SIG-M5 treated with dmso at 0.1 percent for 504 hours (cell line): ENCODE data around the gene LCA5L.

ENCODE experiments used
- DNase-seq: peaks from one replicate; lab custom pipeline; 2025; ENCODE audit not compliant: unreplicated experiment; lab: John Stamatoyannopoulos, UW

Gene LCA5L

DNA sequence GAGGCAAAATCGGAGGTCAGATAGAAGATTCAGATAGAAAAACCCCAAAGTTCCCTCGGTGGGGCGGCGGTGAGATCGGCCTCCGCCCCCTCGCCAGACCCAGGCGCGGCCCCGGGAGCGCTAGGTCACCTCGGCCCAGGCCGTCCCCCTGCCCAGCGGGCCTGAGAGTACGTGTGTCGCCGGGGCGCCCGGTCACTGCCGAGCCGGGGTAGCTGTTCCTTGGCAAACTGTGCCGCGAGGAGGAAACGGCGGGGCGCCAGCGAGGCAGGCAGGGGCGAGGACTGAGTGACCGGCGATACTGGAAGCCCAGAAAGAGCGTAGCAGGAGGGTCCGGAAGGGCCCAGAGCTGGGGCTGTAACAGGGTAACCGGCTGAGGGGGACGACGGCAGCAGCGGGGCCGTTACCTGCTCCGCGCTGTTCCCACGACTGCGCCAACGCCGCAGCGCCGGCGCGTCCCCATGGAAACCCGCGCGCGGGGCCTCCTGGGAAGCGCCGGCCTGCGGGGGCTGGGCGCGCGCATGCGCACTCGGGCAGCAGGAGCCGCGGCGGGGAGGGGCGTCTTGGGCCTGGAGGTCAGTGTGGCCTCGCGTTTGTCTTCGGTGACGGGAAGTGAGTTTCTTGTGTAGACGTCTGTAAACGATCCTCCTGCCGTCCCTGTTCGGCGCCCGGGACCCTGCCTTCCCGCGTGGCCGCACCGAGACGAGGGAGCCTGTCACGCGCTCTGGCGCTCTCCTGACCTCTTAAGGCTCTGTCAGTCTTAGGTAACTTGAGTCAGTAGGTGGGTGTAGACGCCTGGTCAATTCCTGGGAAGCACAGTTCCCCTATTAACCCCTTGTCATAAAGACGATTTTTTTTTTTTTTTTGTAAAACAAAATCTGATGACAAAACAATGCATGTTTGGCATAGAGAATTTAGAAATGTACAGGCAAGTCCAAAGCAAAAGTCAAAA, at the start of gene LCA5L:
TSS of gene LCA5L (minus strand) at position 458 of the 949 bp plus-strand sequence. CDS start 17,285 bp downstream, outside the sequence.
- peak; percentile 89 for DNase-seq

DNA sequence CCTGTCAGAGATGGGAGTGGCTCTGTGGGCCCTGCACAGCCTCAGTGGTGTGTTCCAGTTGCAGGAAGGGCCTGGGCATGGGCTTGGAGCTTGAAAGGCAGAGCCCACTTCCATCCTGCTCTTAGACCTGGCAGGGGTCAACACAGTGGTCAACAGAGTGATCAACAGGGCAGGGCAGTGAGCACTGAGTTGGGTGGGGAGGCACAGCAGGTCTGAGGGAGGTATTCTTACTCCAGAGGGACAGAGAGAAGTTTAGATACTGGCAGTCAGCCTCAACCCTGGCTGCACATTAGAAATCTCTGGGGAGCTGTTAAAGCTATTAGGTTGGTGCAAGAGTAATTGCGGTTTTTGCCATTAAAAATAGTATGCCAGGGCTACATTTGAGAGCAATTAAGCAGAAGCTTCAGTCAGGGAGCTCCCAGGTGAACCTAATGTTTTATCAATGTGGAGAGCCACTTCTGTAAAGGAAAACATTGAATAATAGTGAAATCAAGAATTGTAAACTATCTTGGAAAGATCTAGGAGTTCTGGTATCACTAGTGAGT, 43.9 kb upstream of the LCA5L start:
- no peak for DNase-seq

DNA sequence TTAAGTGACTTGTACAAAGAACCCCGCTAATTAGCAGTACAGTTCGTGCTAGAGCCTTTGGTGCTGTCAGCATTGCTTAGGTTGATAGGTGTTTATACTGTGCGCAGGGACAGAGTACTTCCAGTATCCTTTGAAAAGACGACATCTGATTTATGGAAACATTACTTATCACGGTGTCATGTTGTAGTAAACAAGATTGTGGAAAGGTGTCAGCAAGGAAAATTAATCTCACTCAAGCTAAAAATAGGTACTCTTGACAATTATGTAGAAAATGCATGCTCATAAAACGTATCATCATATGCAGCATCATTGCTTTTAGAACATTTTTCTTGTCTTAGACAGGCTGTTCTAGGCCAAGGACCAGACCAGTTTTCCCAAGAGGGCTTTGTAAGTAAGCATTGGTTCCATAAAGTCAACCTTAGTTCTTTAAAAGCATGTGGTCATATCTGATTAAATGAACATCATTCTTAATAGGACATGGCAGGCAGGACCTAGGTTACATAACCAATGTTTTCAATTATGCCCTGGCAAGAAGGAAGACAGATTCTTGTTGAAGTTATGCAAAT, 39.2 kb upstream of the LCA5L start:
- DNase-seq: no peak

DNA sequence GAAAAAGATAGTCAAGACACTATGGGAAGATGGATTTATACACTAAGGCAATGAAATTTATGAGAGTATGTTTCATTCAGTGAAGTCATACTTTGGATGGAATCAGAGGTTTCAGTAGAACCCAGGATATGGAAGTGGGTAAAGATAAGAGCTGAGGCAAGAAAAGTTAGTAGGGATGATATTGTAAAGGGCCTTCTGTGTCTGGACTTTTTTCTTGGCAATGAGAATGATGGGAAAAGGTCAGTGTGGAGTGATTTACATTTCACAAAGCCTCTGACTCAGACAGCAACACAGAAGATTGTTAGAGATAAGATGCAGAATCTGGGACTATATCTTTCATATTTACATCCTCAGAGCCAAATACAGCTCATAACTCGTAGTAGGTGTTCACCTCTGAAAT, 38.3 kb upstream of the LCA5L start:
- no peak for DNase-seq

DNA sequence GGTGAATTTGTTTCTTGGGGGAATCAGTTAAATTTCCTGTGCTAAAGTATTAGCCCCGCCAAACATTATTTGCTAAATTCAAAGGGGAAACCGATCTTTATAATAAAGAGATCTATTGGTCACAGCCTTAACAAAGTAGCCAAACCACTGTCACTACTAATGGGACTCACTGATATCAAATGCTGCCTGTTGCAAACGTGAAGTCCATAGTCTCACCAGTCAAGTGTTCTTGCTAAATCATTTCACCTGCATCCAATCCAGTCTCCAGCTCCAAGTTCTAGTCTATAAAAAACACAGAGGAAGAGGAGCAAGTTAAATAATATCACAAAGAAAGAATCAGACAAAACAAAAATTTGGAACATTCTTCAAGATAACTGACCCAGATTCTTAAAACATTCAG, 36.3 kb upstream of the LCA5L start:
- DNase-seq: no peak

DNA sequence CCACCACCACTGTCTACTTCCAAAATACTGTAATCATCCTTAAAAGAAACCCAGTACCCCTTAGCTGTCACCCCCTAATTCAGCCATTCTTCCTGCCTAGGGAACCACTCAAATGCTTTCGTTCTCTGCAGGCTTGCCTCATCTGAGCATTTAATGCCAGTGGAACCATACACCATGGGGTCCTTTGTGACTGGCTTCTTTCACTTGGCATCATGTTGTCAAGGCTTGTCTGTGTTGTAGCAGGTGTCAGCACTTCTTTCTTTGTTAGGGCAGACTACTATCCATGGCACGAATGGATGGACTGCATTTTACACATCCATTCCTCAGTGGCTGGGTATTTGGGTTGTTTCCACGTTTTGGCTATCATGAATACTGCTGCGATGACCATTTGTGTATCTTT, 34.7 kb upstream of the LCA5L start:
- DNase-seq: no peak

DNA sequence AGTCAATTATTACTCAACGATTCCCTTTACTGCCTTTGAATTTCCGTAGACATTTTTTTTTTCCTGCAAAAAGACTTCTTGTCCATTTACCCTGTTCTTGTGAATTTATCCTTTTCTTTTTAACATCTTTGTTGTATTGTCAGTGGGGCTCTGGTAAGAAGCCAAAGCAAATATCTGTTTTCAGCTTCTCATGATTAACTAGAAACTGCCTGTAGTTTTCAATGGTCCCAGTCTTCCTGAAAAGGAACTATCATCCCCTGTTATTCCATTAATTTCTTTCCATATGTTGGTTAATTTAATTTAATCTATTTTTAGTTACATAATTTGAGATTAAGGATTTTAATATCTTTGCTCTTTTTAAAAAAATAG, 34.2 kb upstream of the LCA5L start:
- no peak for DNase-seq

DNA sequence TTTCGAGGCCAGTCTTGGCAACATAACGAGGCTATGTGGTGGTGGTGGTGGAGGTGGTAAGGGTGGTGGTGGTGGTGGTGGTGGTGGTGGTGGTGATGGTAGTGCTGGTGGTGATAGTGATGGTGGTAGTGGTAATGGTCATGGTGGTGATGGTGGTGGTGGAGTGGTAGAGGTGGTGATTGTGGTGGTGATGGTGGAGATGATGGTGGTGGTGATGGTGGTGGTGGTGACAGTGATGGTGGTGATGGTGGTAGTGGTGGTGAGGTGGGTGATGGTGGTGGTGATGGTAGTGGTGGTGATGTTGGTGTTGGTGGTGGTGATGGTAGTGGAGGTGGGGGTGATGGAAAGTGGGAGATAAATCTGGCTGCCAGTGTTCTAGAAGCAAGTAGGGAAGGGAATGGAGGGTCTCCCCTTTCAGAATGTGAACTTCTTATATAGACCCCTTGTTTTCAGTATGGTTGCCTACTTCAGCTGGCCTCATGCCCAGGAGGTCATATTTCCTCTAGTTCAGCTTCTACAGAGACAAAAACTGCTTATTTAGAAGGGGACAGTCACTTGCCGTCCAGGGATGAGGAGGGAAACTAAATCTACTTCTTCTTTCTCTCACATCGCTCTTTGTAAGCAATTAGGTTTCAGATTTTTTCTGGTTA, 33.7 kb upstream of the LCA5L start:
- no peak for DNase-seq

DNA sequence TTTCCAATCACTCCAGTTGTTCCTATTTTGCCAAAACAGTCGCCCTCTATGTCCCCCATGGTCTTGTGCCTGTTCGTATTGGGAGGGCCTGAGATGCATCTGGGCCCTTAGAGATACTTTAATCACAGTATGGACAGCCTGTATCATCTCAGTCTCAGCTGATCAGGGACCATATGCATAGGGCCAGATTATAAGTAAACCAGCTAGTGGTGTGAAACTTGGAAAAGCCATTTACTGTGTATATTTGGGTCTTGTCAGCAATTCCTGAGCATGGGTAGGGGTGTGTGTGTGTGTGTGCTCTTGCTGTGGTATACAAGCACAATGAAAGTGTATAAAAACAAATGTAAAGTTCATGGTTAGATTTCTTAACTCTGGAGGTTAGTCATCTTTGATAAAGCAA, 29.0 kb upstream of the LCA5L start:
- DNase-seq: no peak

DNA sequence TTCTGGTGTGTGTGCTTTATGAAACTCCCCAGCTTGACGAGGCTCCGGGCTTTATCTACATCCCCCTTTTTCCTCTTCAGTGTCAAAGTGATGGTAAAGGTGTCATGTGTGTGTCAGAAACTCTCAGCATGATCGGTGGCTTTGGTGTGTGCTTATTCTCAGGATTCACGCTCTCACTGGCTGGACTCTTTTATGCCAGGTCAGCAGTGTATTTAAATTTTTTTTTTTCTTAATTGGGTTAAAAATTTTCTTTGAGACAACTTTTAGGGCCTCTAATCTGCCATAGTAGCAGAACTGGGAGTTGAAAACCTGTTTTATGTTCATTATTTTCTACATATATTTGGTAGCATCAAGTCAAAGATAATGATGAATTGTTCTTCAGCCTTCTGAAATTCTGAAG, 27.2 kb upstream of the LCA5L start:
- no peak for DNase-seq

DNA sequence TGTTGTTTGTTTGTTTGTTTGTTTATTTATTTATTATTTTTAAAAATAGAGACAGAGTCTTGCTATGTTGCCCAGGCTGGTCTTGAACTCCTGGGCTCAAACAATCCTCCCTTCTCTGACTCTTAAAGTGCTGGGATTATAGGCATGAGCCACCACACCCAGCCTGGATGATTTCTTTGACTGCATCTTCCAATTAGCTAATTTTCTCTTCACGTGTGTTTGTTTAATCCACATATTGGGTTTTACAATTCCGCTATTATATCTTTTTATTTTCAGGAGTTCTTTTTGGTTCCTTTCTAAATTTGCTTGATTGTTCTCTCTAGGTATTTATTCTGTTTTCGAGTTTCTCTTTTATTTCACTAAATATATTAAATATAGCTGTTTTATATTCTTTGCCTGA, 26.0 kb upstream of the LCA5L start:
- no peak for DNase-seq

DNA sequence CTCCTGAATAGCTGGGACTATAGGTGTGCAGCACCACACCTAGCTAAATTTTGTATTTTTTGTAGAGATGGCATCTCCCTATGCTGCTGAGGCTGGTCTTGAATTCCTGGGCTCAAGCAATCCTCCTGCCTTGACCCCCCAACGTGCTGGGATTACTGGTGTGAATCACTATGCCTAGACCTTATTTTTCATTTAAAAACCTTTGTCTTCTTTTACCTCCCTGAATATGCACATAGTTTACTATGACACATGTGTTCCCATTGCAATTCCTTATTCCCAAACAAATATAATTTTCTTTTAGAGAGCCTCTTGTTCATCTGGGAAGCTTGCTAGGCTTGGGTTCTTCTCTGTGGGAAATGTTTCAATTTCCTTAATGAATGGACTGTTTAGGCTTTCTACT, 23.0 kb upstream of the LCA5L start:
- no peak for DNase-seq

DNA sequence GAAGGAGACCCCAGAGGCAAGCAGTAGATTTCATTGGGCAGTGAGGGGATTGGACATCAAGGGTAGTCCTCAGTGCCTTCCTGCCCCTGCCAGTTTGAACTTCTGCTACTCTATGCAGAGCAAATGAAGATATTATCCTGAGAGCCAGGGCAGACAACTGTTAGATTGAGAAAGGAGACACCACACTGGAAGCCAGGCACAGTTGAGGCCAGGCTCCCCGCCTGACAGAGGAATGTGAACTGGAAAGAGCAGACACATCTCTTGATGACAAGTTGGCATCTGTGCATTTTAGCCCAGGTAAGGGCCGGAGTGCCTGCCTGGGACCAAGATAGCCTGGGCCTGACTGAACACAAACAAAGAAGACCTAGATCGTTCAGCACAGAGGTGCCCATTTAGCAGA, 22.2 kb upstream of the LCA5L start:
- DNase-seq: no peak

DNA sequence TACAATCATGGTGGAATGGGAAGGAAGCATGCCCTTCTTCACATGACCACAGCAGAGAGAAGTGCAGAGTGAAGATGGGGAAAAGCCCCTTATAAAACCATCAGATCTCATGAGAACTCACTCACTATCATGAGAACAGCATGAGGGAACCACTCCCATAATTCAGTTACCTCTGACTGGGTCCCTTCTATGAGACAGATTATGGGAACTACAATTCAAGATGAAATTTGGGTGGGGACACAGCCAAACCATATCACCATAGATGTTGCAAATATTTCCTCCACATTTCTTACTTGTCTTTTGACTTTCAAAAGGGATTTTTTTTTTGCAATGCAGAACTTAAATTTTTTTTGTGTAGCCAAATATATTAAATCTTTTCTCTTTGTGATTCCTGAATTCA, 21.0 kb upstream of the LCA5L start:
- DNase-seq: no peak

DNA sequence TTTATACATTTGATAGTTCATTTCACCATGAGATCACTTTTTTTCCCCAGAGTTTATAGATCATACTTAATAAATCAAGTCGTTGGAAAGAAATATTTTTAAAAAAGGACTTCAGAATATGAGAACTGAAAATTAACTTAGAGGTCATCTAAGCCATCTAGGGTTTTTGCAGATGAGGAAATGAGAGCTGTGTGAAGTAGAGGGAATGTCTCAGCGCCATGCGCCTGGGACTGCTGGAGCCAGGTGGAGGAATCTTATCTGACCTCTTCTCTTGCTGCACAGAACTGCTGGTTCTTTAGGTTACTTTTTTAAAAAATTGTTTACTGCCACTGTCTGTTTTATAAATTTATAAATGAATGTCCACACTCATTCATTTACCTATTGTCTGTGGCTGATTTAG, 17.7 kb upstream of the LCA5L start:
- DNase-seq: no peak

DNA sequence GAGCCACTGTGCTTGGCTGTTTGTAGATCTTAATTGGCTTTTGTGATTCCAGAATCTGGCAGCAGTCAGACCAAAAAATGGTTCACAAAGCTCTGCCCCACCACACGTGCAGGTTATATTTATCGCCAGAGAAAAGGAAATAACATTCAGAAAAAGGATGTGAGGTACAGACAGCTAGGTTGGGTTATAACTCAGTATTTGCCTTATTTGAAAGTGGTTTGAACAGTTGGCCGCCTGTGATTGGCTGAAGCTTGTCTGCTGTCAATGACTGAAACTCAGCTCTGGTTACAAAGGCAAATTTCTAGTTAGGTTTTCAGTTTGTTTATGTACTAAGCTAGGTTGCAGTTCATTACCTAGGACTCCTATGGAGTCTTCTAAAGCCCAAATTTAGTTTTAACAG, 15.8 kb upstream of the LCA5L start:
- no peak for DNase-seq

DNA sequence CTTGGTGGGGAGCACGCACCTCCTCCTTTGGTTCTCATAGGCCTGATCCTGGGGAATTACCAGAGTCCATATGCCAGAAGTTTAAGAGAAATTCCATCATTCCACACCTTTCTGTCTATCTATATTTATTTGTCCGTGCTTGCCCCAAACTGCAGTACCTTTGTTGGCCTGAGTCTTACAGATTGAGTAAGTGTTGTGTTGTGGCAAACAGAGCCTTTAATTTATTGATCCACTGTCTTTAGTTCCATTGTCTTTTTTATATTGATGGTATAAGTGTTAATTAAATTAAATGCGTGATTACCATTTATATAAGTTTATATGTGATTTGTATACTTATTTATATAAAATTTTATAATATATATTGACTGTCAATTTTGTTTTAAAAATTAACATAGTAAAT, 11.1 kb upstream of the LCA5L start:
- peak; percentile 11 for DNase-seq

DNA sequence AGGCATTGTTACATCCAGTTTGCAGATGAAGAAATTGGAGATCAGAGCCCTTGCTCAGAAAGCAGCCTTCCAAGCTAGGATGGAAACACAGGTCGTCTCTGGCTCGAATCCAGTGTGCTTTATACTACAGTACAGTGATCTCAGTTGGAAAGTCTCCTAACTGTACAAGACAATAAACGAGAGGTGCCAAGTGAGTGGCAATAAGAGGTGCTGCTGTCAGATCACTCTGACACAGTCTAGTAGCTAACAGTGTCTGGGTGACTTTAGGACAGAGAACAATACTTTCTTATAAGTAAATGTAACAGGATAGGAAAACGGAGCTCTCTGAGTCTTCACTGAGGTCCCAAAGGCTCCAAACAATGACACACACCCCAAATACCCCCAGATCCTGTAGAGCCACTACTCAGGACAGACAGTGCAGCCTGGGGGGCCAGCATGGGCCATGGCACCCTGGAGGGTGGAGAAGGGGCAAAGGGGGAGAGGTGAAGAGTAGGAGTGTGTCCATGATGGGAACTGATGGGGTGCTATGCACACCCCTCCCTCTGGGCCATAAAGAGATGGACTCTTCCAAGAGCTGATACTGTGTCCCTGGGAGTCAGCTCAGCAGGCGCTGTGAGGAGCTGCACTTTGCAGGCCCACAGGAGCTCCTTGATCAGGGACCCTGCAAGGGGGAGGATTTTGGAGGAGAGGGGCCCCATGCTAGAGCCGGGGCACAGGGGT, 9.5 kb upstream of the LCA5L start:
- no peak for DNase-seq

DNA sequence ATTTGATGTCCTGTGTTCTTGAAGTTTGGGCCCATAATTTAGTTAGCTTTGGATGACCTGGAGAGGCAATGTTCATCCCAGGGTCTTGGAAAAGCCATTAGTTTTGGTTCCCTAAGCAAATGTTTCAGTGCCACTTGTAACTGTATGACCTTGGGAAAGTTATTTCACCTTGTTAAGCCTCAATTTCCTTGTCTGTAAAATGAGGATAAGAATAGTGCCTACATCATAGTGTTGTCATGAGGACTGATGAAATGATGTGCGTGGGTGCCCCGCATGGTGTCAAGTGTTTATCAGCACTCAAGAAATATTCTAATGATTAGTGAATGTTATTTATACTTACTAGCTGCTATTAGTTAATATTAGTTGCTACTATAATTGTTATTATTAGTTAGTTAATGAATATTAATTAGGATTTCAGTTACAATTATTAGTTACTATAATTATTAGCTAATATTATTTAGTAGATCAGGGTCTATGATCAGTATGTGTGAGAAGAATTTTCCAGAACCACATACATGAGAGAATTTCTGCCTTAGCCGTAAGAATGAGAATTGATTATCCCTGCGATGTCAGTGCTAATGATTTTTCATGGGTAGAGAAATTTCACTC, 8.1 kb upstream of the LCA5L start:
- DNase-seq: no peak

DNA sequence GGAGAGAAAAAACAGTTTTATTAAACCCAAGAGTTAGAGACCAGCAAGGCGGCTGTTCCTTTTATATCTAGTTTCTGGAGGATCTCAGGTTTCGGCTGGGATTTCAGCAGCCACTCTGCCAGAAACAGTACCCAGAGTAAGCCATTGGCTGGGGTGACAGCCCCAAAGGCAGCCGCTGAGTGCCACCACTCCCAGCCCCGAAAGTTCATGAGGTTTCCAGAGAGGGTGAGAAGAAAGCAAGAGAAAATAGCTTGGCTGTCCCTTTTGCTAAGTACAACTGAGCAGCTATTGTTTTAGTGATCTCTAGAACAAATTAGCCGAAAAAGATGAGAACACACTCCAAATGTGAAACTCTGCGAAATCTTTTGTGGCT, 7.4 kb upstream of the LCA5L start:
- DNase-seq: no peak
